ENCODE data around the gene LTN1.
A peak's percentile ranks its signal among the peaks of the same experiment; 100 is the strongest.
"Not testable (repeated sequence)": the region's sequence is repeated elsewhere in the genome, so short reads cannot be mapped to it uniquely, and the experiment has no call there.

The LTN1 gene

DNA sequence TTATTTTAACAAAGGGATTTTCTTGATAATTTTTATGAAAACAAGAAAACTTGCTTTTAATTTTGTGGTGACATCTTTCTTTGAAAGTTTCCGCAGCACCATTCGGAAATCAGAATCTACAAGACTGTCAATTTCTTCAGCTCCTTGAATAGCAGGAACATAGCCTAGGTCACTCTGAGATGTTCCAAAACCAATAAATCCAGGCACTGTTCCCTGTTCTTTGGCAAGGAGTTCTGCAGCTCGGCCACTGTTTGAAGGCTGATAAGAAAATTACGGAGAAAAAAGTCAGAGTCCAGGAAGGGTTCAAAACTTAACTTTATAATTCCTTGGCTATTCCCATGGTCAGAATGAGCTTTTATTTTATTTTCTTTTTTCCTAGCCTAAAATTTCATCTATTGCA lies 6.0 kb downstream of the LTN1 start:
- DNase-seq: no peak

DNA sequence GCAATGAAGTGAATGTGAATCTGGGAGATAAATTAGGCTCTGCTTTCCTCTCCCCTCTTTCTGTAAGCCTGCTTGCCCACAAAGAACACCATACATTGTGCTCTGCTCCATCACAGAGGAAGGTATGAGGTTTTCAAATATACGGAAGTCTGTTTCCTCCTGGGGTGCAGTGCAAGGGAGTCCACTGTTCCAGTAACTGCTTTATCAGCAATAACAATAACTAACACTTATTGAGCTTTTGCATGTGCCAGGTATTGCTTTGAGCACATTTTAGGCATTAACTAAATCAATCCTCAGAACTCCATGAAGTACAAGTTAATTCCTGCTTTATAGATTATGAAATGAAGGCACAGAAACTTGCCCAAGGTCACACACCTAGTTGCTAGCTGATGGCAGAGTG lies 10.0 kb downstream of the LTN1 start:
- DNase-seq: no peak

- DNase-seq: no peak
Measured at GRCh38 chr21:28979092-28979491, 13.6 kb downstream of the LTN1 start.

- DNase-seq: peak; percentile 18
Measured at GRCh38 chr21:28975397-28975796, 17.3 kb downstream of the LTN1 start.

GRCh38 chr21:28974531-28975227 lies 18.0 kb downstream of the LTN1 start:
- DNase-seq: no peak

GRCh38 chr21:28972398-28972797 lies 20.3 kb downstream of the LTN1 start:
- DNase-seq: no peak

GRCh38 chr21:28971171-28971570 lies 21.5 kb downstream of the LTN1 start:
- DNase-seq: no peak

DNA sequence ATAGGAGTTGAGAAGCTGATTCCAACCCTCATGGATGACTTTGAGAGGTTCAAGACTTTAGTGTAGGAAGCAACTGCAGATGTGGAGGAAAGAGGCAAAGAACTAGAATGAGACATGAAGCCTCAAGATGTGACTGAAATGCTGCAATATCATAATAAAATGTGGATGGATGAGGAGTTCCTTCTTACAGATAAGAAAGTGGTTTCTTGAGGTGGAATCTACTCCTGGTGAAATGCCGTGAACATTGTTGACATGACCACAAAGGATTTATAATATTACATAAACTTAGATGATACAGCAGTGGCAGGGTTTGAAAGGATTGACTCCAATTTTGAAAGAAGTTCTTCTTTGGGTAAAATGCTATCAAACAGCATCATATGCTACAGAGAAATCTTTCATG lies 28.8 kb downstream of the LTN1 start:
- DNase-seq: no peak

DNA sequence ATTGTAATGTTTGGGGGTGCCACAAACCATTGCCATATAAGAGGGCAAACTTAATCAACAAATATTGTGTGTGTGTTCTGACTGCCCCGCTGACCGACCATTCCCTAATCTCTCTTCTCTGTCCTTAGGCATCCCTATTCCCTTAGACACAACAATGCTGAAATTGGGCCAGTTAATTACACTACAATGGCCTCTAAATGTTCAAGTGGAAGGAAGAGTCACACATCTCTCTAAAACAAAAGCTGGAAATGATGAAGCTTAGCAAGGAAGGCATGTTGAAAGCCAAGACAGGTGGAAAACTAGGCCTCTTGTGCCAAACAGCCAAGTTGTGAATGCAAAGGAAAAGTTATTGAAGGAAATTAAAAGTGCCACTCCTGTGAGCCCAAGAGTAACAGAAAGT lies 30.2 kb downstream of the LTN1 start:
- no peak for DNase-seq

GRCh38 chr21:28961927-28962326 lies 30.8 kb downstream of the LTN1 start:
- DNase-seq: no peak

DNA sequence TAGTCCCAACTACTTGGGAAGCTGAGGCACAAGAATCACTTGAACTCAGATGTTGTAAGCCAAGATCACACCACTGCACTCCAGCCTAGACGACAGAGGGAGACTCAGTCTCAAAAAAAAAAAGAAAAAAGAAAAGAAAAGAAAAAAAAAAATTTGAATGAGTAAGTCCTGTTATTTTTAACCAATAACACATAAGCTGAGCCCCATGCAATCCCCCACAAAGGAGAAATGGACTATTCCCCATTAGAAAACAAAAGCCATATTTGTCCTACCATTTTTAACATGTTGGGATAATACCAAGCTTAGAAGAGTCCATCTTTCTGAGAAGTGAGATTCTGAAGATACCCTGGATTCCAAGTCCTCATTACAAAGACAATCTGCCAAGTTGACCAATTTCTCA lies 32.4 kb downstream of the LTN1 start:
- DNase-seq: no peak

- DNase-seq: no peak
Measured at GRCh38 chr21:28959367-28960099, 33.1 kb downstream of the LTN1 start.

- no peak for DNase-seq
Measured at GRCh38 chr21:28953247-28953646, 39.4 kb downstream of the LTN1 start.

DNA sequence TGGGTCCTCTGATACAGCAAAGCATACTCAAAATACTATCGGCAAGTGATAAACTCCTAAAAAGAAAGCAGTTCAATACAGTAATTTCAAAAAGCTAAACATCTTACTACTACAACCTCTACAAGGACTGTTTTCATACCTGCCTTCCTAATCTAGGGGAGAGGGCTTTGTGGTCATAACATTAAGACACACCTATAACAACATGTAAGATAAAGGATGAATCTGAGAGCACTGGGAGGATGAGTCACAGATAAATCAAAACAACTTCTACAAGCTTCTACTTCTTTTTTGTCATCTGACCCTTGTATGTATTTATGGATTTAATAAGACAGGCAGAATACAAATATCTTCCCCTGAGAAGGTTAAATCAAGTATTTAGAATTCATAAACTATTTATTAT lies 40.0 kb downstream of the LTN1 start:
- DNase-seq: no peak

- DNase-seq: no peak
Measured at GRCh38 chr21:28949318-28949717, 43.4 kb downstream of the LTN1 start.

- no peak for DNase-seq
Measured at GRCh38 chr21:28944296-28944695, 48.4 kb downstream of the LTN1 start.

GRCh38 chr21:28943631-28944030 lies 49.0 kb downstream of the LTN1 start:
- DNase-seq: no peak

DNA sequence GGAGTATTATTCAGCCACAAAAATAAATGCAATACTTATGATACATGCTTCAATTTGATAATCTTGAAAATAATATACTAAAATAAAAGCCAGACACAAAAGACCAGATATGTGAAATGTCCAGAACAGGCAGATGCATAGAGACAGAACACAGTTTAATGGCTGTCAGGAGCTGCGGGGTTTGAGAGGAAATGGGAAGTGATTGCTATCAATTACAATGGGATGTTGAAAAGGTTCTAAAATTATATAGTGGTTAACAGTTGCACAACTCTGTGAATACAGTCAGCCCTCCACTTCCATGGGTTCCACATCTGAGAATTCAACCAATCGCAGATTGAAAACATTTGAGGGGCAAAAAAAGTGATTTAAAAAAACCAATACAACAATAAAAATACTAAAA lies 54.0 kb downstream of the LTN1 start:
- DNase-seq: no peak

- DNase-seq: no peak
Measured at GRCh38 chr21:28937737-28938136, 54.9 kb downstream of the LTN1 start.

- no peak for DNase-seq
Measured at GRCh38 chr21:28936721-28937120, 56.0 kb downstream of the LTN1 start.

DNA sequence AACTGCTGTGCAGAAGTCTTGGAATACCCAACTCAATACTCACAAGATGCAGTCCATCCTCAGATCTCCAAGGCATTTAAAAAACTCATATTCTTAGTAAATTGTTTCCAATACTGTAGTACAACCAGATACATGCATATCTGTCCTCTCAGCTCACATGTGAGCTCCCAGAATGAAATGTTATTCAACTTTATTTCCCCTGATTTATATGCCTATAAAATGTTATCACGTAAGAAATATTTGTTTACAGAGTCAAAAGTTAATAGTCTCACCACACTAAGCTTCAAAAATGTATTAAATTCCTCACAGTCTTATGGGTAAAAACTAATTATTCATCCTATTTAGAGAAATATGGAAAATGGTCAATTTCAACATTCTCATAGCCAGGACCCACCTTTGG lies 56.6 kb downstream of the LTN1 start:
- no peak for DNase-seq

- no peak for DNase-seq
Measured at GRCh38 chr21:28932717-28933116, 60.0 kb downstream of the LTN1 start.

DNA sequence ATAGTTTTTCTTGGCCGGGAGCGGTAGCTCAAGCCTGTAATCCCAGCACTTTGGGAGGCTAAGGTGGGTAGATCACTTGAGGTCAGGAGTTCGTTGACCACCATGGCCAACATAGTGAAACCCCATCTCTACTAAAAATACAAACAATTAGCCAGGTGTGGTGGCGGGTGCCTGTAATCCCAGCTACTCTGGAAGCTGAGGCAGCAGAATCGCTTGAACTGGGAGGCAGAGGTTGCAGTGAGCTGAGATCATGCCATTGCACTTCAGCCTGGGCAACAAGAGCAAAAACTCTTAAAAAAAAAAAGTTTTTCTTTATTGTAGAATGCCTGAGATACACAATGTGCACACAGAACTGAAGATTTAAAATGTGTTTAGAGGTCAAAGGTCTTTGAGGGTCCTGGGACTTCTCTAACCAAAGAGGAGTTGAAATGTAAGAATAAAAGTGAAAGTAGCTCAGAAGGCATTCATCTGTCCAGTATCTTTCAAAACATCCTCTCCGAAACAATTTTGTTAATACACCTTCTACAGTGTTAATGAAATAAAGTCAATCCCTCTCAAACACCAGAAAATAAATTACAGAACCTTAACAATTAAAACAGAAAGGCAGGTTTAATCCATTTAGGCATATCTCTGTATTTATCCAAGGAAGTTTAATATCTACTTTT lies 60.8 kb downstream of the LTN1 start:
- not testable (repeated sequence) for DNase-seq
